AG04450 (cell line): ENCODE measurements around the gene CASP1. TPM values are rescaled to one million over a fixed set of nuclear protein-coding genes. Genes with fewer than 3 reads are reported as not detected.
"Not testable (repeated sequence)": the region's sequence is repeated elsewhere in the genome, so short reads cannot be mapped to it uniquely, and the experiment has no call there.

Source experiments
- CTCF ChIA-PET: fragments of 300-600, 350-600 bp; formaldehyde crosslinking; extraction: SDS; loops from one replicate; lab custom pipeline; 2022; ENCODE audit warnings: antibody characterized with exemption, inconsistent platforms; lab: Charles Lee
- POLR2A ChIA-PET: fragments of 350-600 bp; formaldehyde crosslinking; extraction: SDS; loops from one replicate; lab custom pipeline; 2021; ENCODE audit warnings: antibody characterized with exemption, inconsistent platforms; lab: Yijun Ruan, JAX
- DNase-seq: peaks from one replicate; pipeline ENCODE4 v3.0.0-alpha.2; 2011; ENCODE audit warnings: low read depth, low spot score
- H3K27ac ChIP-seq: one replicate; pipeline ENCODE4 v1.5.1; 2012; ENCODE audit warnings: low read depth, low read length, control low read depth
- H3K27me3 ChIP-seq: one replicate; pipeline ENCODE4 v1.6.0; 2012; ENCODE audit warnings: low read length; ENCODE audit not compliant: control insufficient read depth, insufficient read depth
- H3K4me3 ChIP-seq: 2 replicates; pipeline ENCODE4 v1.5.1; 2011; ENCODE audit warnings: mild to moderate bottlenecking, low read depth, low read length, control low read depth
- H3K9me3 ChIP-seq: 2 replicates; pipeline ENCODE4 v1.5.1; 2012; ENCODE audit warnings: low read length; ENCODE audit not compliant: control insufficient read depth, insufficient read depth
- polyA plus RNA-seq: library from polyadenylated mRNA; depleted of rRNA; stranded (reverse); fragments of >200 nt; gene quantifications from 2 replicates; pipeline ENCODE4 v1.2.3, GENCODE V29; 2011
- TF ChIP-seq, protein P1 (sequence below): IDR thresholded peaks from 2 replicates; pipeline ENCODE4 v1.5.1; 2011; ENCODE audit warnings: low read depth, low read length, control low read depth, inconsistent platforms

Gene CASP1
- polyA plus RNA-seq, 1 experiment = 36.2 TPM

- CTCF ChIA-PET = no interaction called here
Observed at GRCh38 chr11:105074166-105074530, 39.2 kb upstream of the CASP1 start.

GRCh38 chr11:105073456-105074165, 38.7 kb upstream of the CASP1 start:
- CTCF ChIA-PET = no interaction called here
- Histone ChIP-seq H3K27ac (no peak overlapping the region), H3K27me3 (no peaks in the 10 kb centered on the region), H3K4me3 (no peak overlapping the region), H3K9me3 (no peaks in the 10 kb centered on the region)
- POLR2A ChIA-PET = no interaction called here
- DNase-seq = no peak
- TF ChIP-seq, protein P1, sequence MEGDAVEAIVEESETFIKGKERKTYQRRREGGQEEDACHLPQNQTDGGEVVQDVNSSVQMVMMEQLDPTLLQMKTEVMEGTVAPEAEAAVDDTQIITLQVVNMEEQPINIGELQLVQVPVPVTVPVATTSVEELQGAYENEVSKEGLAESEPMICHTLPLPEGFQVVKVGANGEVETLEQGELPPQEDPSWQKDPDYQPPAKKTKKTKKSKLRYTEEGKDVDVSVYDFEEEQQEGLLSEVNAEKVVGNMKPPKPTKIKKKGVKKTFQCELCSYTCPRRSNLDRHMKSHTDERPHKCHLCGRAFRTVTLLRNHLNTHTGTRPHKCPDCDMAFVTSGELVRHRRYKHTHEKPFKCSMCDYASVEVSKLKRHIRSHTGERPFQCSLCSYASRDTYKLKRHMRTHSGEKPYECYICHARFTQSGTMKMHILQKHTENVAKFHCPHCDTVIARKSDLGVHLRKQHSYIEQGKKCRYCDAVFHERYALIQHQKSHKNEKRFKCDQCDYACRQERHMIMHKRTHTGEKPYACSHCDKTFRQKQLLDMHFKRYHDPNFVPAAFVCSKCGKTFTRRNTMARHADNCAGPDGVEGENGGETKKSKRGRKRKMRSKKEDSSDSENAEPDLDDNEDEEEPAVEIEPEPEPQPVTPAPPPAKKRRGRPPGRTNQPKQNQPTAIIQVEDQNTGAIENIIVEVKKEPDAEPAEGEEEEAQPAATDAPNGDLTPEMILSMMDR = no peak

More at GRCh38 chr11:105074166-105074530, 39.2 kb upstream of the CASP1 start:
- Histone ChIP-seq H3K4me3 (no peak overlapping the region), H3K27ac (no peak overlapping the region), H3K27me3 (no peaks in the 10 kb centered on the region), H3K9me3 (no peaks in the 10 kb centered on the region)
- POLR2A ChIA-PET = no interaction called here
- TF ChIP-seq, protein P1 = no peak
- no peak for DNase-seq

- H3K4me3 ChIP-seq, H3K27me3 ChIP-seq, DNase-seq, H3K27ac ChIP-seq, CTCF ChIA-PET, H3K9me3 ChIP-seq, POLR2A ChIA-PET: not testable (repeated sequence)
Observed at GRCh38 chr11:105072080-105072479, 37.1 kb upstream of the CASP1 start.

DNA sequence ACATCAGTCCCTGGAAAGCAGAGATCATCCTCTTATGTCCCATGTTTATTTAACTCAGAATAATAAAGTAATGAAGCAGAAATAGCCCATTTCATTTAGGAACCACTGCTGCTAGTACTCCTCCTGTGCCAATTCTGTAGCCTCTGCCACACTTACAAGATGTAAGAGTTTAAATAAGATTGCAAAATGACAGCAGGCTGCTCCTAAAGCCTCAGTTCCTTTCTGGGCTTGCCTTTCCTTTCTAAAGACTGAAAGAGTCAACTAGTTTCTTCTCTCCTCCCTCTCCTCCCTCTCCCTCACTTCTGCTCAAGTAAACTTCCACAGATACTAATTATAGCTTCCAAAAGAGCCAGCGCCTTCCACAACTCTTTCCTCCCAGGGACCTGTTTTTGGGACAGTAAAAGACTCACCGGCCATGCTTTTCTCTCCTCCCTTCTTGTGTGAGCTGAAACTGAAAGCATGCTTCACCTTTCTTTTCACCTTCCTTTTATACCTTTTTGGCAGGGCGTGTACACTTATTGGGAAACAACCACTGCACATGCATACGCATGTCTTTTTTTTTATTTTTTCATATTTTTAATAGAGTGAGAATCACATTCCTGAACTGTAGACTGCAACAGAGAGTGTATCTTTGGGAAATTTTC, 36.3 kb upstream of the CASP1 start:
- ChIA-PET POLR2A (no interaction called here), CTCF (no interaction called here)
- TF ChIP-seq, protein P1 = no peak
- no peak overlapping the region for H3K27ac ChIP-seq
- H3K4me3 ChIP-seq = no peak overlapping the region
- no peaks in the 10 kb centered on the region for H3K27me3 ChIP-seq
- no peak for DNase-seq
- H3K9me3 ChIP-seq = no peaks in the 10 kb centered on the region

- ChIA-PET CTCF (no interaction called here), POLR2A (no interaction called here)
- TF ChIP-seq, protein P1 = no peak
- DNase-seq = no peak
- Histone ChIP-seq H3K27ac (no peak overlapping the region), H3K4me3 (no peak overlapping the region), H3K27me3 (no peaks in the 10 kb centered on the region), H3K9me3 (no peaks in the 10 kb centered on the region)
Observed at GRCh38 chr11:105070306-105070705, 35.4 kb upstream of the CASP1 start.

- H3K4me3 ChIP-seq, H3K27ac ChIP-seq, DNase-seq, H3K9me3 ChIP-seq, H3K27me3 ChIP-seq, CTCF ChIA-PET, POLR2A ChIA-PET: not testable (repeated sequence)
Observed at GRCh38 chr11:105069749-105070148, 34.8 kb upstream of the CASP1 start.

DNA sequence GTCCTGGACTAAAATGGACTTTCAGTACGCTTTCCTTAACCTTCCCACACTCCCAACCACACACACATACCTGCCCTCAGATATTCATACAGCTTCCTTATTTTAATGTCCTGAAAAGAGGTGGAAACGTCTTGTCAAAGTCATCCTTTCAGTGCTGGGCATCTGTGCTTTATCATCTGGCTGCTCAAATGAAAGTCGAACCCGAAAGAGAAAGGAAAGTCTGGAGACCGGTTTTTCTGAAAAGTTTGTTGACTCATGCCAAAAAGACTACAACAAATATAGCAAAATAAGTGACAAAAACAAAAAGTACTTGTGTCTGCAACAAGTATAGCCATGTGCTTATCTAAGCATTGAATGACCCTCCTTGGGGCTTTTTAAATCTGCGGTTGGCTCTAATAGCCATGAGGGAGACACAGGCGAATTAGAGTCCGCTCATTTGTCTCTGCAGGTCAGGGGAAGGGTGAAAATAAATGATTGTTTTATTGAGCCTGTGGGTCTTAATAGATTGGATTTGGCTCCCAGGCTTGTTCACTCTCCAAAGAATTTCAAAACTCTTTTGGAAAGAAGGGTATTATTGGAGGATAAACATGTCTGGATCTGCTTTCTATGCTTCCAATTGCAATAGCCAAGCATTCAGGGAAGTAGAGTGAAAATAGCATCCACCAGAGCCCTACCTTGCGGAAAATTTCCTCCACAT, 28.4 kb upstream of the CASP1 start:
- CTCF ChIA-PET, H3K27me3 ChIP-seq, H3K27ac ChIP-seq, POLR2A ChIA-PET, DNase-seq, H3K9me3 ChIP-seq, H3K4me3 ChIP-seq: not testable (repeated sequence)
